Activated CD8-positive, alpha-beta T cell treated with anti-CD3 and anti-CD28 coated beads for 36 hours (primary cell): ENCODE results near the gene ATP2A2. TPM values are rescaled to one million over a fixed set of nuclear protein-coding genes. Genes with fewer than 3 reads are reported as not detected.

Experiments used
- ATAC-seq: fragments of 200-7000 bp; cut with Tn5 transposase; one replicate; pipeline ENCODE4 v1.10.0; 2021; ENCODE audit warnings: mild to moderate bottlenecking, moderate library complexity
- CTCF ChIA-PET: fragments of 350-600 bp; sonication (Branson Sonifier 250); formaldehyde crosslinking; loops from one replicate; lab custom pipeline; 2021; ENCODE audit warnings: antibody characterized with exemption; lab: Charles Lee
- POLR2A ChIA-PET: fragments of 350-600 bp; sonication (Branson Sonifier 250); formaldehyde crosslinking; loops from one replicate; lab custom pipeline; 2021; ENCODE audit warnings: antibody characterized with exemption; lab: Charles Lee
- DNase-seq: peaks from one replicate; pipeline ENCODE4 v3.0.0-alpha.2; 2020
- H3K27ac Mint-ChIP-seq: one replicate; pipeline ENCODE4 v1.8.0; 2021; ENCODE audit warnings: mild to moderate bottlenecking, mixed read lengths
- H3K27me3 Mint-ChIP-seq: one replicate; pipeline ENCODE4 v1.8.0; 2021; ENCODE audit warnings: mixed read lengths
- H3K36me3 Mint-ChIP-seq: one replicate; pipeline ENCODE4 v1.8.0; 2021; ENCODE audit warnings: low read depth, mixed read lengths
- H3K4me1 Mint-ChIP-seq: one replicate; pipeline ENCODE4 v1.8.0; 2021; ENCODE audit warnings: low read depth, mixed read lengths
- H3K4me3 Mint-ChIP-seq: one replicate; pipeline ENCODE4 v1.8.0; 2021; ENCODE audit warnings: mild to moderate bottlenecking, moderate library complexity, mixed read lengths
- H3K9me3 Mint-ChIP-seq: one replicate; pipeline ENCODE4 v1.8.0; 2021; ENCODE audit warnings: mixed read lengths
- CTCF ChIP-seq: fragments of 200-600 bp; IDR thresholded peaks from one replicate; pipeline ENCODE4 v1.8.0; 2022; ENCODE audit warnings: antibody characterized with exemption, mild to moderate bottlenecking
- intact Hi-C: fragments of 100-400 bp; cut with micrococcal nuclease; formaldehyde crosslinking; loops from one replicate; pipeline ENCODE4 v1.10.0; 2022
- total RNA-seq, 2 experiments: library from RNA; stranded (reverse); gene quantifications; one replicate each; pipeline ENCODE4 v1.2.3, GENCODE V29; 2021

Gene ATP2A2
- total RNA-seq, 2 experiments from 2014 or later, result 107 to 111 TPM

DNA sequence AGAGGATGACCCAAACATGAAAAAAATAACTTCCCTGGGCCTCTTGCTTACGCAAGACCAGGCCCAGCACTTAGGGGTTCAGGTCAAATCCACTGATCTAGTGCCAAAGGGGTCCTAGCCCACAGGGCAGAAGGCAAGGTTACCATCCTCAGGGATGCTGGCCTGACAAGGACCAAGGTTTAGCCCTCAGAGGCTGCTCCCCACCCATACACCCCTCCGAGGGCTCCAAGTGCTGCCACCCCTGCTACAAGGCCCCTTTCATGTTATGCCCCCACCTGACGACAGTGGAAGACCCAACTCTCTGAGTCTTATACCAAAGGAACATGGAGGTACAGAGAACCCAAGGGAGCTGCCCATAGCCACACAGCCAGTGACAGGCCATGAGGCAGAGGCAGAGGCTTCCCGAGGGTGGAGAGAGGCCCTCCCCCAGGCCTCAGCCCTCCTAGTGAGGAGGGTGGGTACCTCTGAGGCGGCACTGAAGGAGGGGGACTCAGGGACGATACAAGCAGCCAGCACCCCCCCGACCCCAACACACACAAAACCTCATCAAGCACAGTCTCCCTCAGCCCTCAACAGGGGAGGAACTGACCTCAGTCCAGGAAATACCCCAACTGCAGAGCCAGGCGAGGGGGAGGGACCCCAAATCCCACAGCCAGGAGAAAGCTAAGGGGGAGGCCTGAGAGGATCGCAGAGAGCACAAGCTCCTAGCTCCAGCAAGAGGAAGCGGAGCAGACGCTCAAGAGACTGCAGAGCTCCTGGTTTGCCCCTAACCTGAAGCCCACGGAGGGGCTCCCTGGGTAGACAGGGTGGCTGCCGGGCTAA is 85.5 kb downstream of the ATP2A2 start:
- Mint-ChIP-seq H3K27ac (no peak overlapping the region), H3K27me3 (no peaks in the 10 kb centered on the region), H3K36me3 (no peaks in the 10 kb centered on the region), H3K9me3 (no peaks in the 10 kb centered on the region), H3K4me1 (no peaks in the 10 kb centered on the region), H3K4me3 (no peak overlapping the region)
- ChIA-PET POLR2A (interaction anchor here (0.9 kb wide), 1 partner anchor 11 kb away, joined by 3 read pairs; no protein-coding TSS in a partner anchor), CTCF (interaction anchor here (0.8 to 1.3 kb wide), 2 partner anchors 64 to 140 kb away, joined by 3 to 4 read pairs; no protein-coding TSS in a partner anchor)
- TF ChIP-seq CTCF, result no peak
- intact Hi-C loops, result no loop called here
- DNase-seq, result no peak
- no peak for ATAC-seq

DNA sequence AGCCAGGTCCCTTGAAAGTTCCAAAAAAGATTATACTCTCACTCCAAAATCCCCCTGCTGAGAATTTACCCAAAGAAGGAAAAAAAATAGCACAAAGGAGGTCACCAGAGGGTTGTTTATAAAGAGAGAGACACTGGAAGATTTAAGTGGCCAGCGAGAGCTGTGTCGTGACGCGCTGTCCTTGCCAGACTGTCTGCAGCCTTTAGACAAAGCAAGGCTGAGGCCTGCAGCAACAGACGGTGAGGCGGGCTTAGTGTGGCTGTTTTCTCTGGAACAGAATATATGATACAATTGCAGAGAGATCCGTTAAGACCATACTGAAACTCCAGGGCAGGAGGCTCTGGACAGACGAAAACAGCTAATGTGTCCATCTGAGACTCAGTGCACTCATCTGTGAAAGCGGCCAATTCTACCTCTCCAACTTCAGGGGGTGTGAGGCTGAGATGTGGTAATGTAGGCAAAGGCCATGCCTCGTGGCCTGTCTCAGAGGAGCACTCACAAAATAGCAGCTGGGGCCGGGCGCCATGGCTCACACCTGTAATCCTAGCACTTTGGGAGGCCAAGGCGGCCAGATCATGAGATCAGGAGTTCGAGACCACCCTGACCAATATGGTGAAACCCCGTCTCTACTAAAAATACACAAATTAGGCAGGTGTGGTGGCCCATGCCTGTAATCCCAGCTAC is 86.3 kb downstream of the ATP2A2 start:
- H3K9me3 Mint-ChIP-seq, result no peaks in the 10 kb centered on the region
- H3K36me3 Mint-ChIP-seq, result no peaks in the 10 kb centered on the region
- ChIA-PET POLR2A (interaction anchor here (1.0 kb wide), 1 partner anchor 21 kb away, joined by 4 read pairs; no protein-coding TSS in a partner anchor), CTCF (interaction anchor here (0.8 to 1.3 kb wide), 2 partner anchors 64 to 140 kb away, joined by 3 to 4 read pairs; no protein-coding TSS in a partner anchor)
- no peak overlapping the region for H3K27ac Mint-ChIP-seq
- intact Hi-C loops, result no loop called here
- no peaks in the 10 kb centered on the region for H3K27me3 Mint-ChIP-seq
- ATAC-seq, result no peak
- no peak overlapping the region for H3K4me3 Mint-ChIP-seq
- no peaks in the 10 kb centered on the region for H3K4me1 Mint-ChIP-seq
- DNase-seq, result no peak
- TF ChIP-seq CTCF, result no peak

DNA sequence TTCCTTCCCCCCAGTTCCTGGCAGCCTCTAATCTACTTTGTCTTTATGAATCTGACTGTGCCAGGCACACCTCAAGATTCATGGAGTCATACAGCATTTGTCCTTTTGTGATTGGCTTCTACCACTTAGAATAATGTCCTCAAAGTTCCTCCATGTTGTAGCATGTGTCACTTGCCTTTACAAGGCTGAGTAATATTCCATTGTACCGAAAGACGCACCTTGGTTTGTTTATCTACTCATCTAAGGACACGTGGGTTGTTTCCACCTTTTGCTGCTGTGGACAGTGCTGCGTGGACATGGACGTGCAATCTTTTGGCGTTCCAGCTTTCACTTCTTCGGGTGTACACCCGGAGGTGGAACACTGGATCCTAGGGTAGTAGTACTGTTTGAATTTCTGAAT is 88.9 kb downstream of the ATP2A2 start:
- POLR2A ChIA-PET, result interaction anchor here (0.6 kb wide), 1 partner anchor 355 kb away, joined by 3 read pairs; no protein-coding TSS in a partner anchor
- intact Hi-C loops, result no loop called here
- CTCF ChIA-PET, result no interaction called here
- peaks cover 4% of the 10 kb centered on the region for H3K36me3 Mint-ChIP-seq
- no peaks in the 10 kb centered on the region for H3K9me3 Mint-ChIP-seq
- H3K4me3 Mint-ChIP-seq, result no peak overlapping the region
- H3K27ac Mint-ChIP-seq, result no peak overlapping the region
- ATAC-seq (no peak), DNase-seq (no peak)
- no peaks in the 10 kb centered on the region for H3K27me3 Mint-ChIP-seq
- no peak for TF ChIP-seq CTCF
- H3K4me1 Mint-ChIP-seq, result no peaks in the 10 kb centered on the region

GRCh38 chr12:110370732-110371231 is 89.7 kb downstream of the ATP2A2 start:
- no peak overlapping the region for H3K27ac Mint-ChIP-seq
- POLR2A ChIA-PET, result interaction anchor here (0.9 to 1.2 kb wide), 2 partner anchors 21 to 54 kb away, joined by 4 read pairs; no protein-coding TSS in a partner anchor
- DNase-seq (no peak), ATAC-seq (no peak)
- H3K4me3 Mint-ChIP-seq, result no peak overlapping the region
- H3K4me1 Mint-ChIP-seq, result no peaks in the 10 kb centered on the region
- TF ChIP-seq CTCF, result no peak
- intact Hi-C loops, result no loop called here
- CTCF ChIA-PET, result no interaction called here
- no peaks in the 10 kb centered on the region for H3K27me3 Mint-ChIP-seq
- H3K9me3 Mint-ChIP-seq, result no peaks in the 10 kb centered on the region
- peaks cover 7% of the 10 kb centered on the region for H3K36me3 Mint-ChIP-seq
